DOHH2 (cell line): ENCODE results near the gene JCAD.

Experiments used
- EZH2phosphoT487 ChIP-seq: fragments of 200-600 bp; sonication (generic); IDR thresholded peaks from 2 replicates; pipeline ENCODE4 v1.6.1; 2017; ENCODE audit warnings: borderline replicate concordance, mild to moderate bottlenecking, antibody characterized with exemption, low read length, moderate library complexity, mixed read lengths
- TF ChIP-seq, protein P1 (sequence below): fragments of 200-600 bp; sonication (generic); IDR thresholded peaks from one replicate; pipeline ENCODE4 v1.5.1; 2014; ENCODE audit warnings: antibody characterized with exemption, mild to moderate bottlenecking, low read depth, low read length; ENCODE audit not compliant: poor library complexity, severe bottlenecking

DNA sequence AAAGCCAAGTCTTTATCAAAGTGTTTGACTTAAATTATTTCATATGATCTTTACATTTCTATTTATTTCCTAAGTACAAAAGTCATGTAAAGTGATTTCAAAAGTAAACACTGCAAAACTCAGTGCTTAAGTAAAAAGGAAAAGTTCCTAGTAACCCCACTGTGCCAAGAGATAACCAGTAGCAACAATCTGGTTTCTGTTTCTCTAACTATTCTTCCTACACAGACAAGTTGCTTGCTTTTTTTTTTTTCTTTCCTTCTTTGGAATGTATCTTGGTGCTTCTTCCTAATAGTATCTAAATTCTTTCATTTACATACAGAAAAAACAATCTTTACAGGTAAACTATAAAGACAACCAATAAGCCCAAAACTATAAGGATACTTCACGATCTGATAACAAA lies 3.1 kb downstream of the JCAD start:
- TF ChIP-seq, protein P1, sequence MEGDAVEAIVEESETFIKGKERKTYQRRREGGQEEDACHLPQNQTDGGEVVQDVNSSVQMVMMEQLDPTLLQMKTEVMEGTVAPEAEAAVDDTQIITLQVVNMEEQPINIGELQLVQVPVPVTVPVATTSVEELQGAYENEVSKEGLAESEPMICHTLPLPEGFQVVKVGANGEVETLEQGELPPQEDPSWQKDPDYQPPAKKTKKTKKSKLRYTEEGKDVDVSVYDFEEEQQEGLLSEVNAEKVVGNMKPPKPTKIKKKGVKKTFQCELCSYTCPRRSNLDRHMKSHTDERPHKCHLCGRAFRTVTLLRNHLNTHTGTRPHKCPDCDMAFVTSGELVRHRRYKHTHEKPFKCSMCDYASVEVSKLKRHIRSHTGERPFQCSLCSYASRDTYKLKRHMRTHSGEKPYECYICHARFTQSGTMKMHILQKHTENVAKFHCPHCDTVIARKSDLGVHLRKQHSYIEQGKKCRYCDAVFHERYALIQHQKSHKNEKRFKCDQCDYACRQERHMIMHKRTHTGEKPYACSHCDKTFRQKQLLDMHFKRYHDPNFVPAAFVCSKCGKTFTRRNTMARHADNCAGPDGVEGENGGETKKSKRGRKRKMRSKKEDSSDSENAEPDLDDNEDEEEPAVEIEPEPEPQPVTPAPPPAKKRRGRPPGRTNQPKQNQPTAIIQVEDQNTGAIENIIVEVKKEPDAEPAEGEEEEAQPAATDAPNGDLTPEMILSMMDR: no peak
- TF ChIP-seq EZH2phosphoT487: no peak
